NCI-H524 (cell line): Measurements from ENCODE around the gene EHD1.
"Not testable (repeated sequence)": the region's sequence is repeated elsewhere in the genome, so short reads cannot be mapped to it uniquely, and the experiment has no call there.

Experiments used
- DNase-seq, 2 experiments: peaks; one replicate each; lab custom pipeline; 2025; lab: John Stamatoyannopoulos, UW

The EHD1 gene

DNA sequence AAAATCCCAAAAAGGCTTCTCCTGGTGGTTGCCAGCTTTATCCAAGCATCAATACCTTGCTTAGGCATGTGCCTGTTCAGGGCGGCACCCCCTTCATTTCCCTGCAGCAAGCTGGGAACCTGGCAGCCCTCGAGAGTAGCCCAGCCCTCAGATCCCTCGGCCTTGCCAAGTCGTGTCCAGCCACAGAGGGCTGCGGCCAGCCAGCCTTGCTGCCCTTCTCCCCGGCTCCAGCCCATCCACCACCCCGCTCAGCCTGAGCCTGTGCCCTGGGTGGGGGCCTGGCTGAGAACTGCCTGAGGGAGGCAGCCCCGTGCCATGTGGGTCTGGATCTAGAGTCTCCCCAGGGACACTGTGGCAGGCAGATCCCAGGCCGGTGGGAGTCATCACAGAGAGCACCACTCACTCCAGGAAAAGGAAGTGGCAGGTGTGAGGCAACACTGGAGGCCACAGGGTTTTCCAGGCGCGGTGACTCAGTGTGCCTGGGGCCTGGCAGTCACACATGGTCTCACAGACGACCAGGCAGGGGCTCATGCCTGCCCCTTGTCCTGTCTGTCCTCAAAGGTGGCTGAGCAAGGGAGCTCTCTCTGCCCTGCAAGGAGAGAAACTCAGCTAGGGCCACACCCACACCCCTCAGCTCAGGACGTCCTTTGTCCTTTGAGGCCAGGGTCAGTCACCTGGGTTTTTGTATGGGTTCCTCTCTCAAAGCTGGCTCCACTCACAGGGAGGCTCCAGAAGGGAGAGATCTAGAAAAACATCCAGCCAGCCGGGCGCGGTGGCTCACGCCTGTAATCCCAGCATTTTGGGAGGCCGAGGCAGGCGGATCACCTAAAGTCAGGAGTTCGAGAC is 21.8 kb downstream of the EHD1 start:
- no peak for DNase-seq

DNA sequence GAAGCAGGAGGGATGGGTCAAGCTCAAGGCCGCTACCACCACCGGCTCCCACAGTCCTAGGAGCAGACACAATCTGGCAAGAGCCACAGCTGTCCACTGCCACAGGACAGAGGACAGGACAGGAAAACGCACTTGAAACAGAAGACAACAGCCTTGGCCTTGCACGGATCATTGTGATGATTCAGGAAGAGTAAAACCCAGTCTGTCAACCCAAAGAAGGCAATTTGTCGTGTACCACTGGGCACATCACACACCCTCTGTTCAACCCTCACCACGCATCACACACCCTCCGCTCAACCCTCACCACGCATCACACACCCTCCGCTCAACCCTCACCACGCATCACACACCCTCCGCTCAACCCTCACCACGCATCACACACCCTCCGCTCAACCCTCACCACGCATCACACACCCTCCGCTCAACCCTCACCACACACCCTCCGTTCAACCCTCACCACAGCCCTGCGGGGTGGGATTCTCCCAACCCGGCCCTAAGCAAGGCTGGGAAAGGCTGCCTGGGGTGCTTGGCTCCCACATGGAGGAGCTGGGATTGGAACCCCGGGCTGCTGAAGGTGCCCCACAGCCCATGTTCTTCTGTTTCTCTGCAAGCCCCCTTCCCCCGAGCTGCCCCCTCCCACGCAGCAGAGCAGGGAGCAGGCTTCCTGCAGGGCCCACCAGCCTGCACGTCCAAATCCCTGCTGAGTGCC is 22.7 kb downstream of the EHD1 start:
- DNase-seq: no peak

DNA sequence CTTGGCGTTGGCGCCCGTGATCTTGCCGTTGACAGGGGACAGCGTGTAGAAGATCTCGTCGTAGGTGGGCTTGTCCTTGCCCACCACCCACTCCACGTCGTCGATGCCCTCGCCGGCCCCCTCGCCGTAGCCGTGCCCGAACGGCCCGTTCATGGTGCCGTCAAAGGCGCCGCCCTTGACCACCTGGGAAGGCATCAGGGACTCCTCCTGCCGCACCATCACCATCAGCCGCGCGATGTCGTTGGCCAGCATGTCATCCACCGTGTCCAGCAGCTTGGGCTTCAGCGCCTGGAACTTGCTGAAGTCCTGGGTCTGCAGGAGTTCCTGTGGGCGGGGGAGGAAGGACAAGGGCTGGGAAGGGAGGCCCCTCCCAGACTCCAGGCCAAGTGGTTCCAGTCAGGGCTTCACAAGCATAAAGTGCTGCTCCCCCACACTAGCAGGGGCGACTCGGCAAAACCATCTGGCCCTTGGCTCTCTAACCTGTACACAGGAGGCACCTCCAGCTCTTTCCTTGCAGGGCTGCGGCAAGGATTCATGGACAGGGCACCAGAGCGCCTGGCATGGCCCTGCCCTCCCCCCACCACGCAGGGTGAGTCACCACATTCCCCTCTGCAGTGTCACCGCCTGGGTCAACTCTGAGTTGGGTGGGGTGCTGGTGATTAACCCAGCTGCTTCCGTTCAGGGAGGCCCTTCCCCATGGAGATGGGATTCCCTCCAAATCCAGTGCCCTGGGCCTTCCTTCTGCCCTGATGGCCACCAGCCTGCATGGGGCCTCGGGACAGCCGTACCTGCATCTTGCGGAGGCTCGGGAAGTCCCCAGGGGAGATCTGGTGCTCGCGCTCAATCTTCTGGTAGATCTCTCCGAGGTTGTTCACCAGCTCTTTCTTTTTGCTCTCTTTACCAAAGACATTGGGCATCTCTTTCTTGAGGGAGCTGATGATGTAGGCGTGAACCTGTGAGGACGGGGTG is 23.6 kb downstream of the EHD1 start:
- DNase-seq: no peak

GRCh38 chr11:64854157-64854533 is 24.3 kb downstream of the EHD1 start:
- DNase-seq: no peak

GRCh38 chr11:64853709-64854108 is 24.7 kb downstream of the EHD1 start:
- DNase-seq: no peak

DNA sequence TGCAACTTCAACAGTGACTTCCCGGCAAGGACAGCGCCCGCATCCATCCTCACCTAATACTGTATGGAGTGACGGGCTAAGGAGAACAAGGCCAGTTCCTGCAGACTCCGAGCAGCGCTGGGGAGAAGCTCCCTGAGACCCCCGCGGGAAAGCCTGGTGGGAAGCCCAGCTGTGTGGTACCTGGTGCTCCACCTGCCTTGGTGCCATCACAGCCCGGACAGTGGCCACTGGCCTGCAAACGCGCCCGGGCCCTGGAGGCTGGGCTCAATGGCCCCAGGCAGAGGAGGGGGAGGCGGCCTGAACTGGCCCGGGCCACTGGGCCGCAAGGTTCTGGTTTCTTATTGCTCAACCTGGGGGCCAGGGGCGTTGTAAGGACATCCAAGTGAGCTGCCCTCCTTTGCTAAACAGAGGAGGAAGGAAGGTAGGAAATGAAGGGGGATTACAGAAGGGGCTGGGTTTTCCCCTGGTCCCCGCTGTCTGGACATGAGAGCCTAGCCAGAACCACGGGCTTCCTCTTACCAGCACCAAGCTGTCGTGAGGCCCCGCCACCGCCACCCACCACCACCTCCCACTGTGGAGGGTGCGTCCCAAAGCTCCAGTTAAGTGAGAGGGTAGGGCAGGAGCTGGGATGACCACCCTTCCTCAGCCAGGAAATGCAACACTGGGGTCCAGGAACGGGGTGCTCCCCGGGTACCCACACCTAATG is 25.5 kb downstream of the EHD1 start:
- no peak for DNase-seq

DNA sequence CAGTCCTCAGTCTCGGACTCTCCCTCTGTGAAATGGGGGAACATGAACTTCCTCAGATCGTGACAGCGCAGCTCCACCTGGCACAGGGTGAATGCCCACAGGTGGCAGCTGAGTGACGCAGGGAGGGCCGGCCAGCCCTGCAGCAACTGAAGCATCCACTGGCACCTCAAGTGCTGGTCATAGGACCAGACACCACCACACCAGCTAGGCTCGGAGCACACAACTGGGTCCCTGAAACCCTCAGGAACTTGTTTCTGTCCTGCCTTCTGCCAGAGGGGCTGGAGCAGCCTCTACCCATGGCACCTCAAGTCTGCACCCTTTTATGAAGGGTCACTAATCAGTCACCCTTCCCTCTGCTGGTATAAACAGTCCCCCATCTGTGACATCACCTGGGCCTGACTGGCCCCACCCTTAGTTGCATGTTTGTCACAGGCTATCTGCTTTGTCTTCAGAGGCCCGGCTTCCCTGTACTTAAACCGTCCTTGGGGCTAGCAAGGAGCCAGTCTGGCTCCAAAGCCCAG is 26.5 kb downstream of the EHD1 start:
- DNase-seq: no peak

DNA sequence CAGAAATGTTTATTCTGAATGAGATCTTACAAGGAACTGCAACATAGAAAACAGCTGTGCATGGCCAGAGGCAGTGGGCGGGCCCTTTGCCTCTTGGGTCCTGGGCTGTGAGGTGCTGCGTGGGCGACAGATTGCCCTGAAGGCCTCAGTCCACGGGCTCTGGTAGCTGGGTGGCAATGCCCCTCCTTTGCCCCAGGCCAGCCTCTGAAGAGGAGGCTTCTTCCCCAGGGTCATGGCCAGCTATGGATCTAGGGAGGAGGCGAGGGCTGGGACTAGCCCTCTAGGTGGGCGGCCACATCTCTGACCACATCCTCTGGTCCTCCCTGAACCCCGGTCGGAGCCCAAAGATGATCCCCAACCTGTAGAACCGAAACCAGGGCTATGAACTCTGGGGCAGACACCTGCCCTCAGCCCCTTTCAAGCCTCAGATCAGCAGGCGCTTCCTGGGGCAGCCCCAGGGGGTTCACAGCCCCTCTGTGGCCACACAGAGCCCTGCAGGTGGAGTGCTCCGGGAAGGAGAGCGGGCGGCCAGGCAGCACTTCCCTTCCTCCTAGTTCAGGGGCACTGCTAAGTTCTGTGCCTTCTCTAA is 27.3 kb downstream of the EHD1 start:
- DNase-seq: no peak

DNA sequence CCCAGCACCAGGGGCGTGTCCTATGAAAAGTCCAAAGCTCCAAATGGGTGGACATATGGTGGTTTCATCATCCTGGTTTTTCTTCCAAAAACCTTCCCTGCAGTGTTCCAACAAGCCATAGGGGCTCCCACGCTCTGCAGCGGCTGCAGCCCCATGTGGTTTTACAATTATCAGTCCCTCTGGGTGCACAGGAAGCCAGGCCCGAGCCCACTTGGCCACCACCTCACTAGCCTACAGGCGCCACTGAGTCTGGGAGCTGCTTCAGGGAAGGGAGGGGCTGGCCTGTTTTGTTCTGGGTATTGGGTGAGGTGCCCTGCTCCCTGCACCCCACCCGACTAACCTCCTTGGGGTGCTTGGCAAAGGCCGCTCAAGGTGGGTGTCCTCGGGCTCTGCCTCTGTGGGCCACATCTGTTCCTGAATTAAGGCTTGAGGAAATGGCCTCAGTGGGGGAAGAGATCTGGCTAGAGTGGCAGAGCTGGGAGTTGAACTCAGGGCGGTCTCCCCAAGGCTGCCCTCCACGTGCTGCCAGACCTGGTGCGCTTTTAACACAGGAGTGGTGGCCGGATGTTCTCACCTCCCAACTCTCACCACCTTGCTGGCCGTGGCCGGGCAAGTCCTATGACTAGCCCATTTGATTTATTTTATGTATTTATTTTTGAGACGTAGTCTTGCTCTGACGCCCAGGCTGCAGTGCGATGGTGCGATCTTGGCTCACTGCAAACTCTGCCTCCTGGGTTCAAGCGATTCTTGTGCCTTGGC is 28.6 kb downstream of the EHD1 start:
- peak; percentile 37 to 68 for DNase-seq

GRCh38 chr11:64848826-64849597 is 29.4 kb downstream of the EHD1 start:
- peak in 1 of 2 experiments; percentile 19 for DNase-seq

DNA sequence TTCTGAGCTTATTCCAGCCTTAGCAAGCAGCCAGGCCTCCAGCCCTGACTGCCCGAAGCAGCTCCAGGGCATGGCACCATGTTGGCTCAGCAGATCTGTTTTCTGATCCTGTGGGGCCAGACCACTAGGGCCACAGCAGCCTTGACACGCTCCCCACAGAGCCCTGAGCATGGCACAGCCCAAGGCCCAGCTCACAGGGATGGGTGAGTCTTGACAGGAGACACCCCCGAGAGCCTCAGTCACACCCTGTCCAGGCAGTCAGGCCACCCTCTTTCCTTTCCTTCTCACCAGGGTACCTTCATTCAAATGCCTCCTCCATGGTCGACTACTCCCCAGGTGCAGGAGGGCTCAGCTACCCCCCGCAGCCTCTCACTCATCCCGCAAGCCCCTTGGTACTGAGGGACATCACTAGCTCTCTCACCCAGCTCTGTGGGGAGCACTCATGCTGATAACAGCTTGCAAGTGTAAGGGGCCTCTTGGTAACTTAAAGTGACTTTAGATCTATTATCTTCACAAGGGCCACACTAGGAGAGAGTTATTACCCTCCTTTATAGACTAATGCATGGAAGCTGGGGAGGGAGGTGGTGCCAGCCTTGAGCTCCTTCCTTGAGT is 30.1 kb downstream of the EHD1 start:
- no peak for DNase-seq

DNA sequence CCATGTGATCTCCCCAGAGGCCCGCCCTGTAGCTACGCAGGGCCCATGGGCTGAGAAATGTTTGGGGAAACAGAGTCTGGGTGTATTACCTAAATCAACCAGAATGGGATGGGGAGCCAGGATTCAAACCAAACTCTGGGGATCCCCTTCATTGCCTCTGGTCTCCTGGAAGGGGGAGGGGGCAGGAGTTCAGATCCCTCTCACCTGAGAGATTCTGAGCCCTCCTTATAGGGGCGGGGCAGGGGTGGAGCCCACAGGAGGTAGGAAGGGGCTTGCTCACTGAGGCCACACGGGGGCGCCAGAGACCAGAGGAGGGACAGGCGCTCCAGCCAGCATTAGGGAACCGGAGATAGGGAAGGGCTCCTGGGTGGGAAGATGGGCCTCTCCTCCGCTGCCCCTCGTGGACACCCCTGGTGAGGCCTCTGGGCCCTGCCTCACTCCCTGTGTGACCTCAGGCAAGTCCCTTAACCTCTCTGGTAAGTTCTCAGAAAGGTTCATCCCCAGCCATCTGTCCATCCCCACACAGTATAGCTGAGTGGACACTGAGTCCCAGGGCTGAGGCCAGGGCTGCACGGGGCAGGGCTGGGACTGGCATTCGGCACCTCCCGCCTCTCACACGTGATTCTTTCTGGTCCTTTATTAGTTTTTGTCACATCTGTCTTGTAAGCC is 31.3 kb downstream of the EHD1 start:
- peak; percentile 87 for DNase-seq

GRCh38 chr11:64845776-64846129 is 32.7 kb downstream of the EHD1 start:
- not testable (repeated sequence) for DNase-seq

- DNase-seq: no peak
These were observed 33.2 kb downstream of the EHD1 start for GRCh38 chr11:64845129-64845775.

DNA sequence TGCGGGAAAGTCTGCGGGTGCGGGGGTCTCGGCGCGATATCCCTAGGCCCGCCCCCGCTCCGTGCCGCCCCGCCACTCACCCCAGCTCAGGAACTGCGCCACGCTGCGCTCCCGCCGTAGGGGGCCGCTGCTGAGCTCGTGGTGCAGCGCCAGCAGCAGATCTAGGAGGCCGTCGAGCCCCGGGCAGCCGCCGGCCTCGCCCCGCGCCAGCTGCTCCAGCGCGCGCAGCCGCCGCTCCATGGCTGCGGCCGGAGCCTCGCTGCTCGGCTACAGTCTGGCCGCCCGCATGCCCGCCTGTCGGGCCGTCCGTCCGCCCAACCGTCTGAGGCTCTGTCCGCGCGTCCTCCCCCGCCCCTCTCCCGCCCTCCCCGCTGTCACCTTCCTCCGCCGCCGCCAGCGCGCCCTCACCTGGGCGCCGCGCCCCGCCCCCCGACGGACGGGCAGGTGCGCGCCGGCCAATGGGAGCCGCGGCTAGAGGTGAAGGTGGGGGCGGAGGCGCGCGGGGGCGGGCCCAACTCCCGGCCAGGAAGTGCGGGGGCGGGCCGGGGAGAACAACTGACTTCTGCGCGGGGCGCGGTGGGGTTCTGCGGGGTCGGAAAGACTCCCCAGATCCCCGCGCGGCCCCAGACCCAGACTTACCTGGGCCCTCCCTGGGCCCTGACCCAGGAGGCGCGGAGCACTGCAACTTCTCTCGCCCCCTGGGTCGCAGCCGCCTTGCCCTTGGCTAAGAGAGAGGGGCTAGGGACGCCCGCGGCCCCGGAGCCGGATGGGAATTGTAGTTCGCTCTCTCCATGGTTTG is 33.9 kb downstream of the EHD1 start, which contains the start of gene CDC42BPG:
Gene CDC42BPG (minus strand): TSS at position 324 of the 799 bp plus-strand sequence. CDS start 84 bp downstream, at position 240.
- DNase-seq: peak; percentile 17 to 47

DNA sequence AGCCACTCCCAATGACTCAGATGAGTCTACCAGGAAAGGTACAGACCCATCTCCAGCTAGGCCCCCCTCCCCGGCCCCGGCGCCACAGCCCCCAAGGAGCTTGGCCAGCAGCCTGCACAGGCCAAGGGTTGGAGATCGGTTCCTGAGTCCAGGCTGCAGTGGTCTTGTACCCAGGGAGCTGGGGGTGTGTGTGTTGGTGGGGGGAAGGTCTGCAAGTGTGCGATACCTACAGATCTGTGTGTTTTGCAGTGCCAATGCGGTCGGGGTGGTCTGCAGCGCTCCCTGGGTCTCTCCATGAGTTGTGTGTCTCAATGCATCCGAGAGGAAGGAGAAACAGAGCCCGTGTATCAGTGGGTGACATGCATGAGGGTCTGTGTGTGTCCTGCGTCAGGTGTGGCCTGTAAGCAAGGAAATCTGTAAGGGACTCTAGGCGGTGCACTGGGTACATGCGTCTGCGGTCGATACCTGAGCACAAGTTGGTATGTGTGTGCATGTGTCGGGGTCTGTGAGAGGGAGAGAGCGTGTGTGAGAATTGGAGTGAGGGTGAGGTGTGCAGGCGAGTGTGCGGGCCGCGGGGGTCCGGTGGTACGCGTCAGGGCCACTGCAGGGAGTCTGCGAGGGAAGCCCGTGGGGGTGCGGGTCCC is 34.6 kb downstream of the EHD1 start:
- no peak for DNase-seq
